Skeletal muscle cell (primary cell): ENCODE measurements around the gene HDAC11.
A peak's percentile ranks its signal among the peaks of the same experiment; 100 is the strongest.
"Not testable (repeated sequence)": the region's sequence is repeated elsewhere in the genome, so short reads cannot be mapped to it uniquely, and the experiment has no call there.

Experiments used
- DNase-seq: peaks from one replicate; pipeline ENCODE4 v3.0.0-alpha.2; 2010; ENCODE audit warnings: low read depth
- H3K4me3 ChIP-seq: 2 replicates; pipeline ENCODE4 v1.5.1; 2011; ENCODE audit warnings: low read depth, mild to moderate bottlenecking, control low read depth, low read length, moderate library complexity

Gene HDAC11

DNA sequence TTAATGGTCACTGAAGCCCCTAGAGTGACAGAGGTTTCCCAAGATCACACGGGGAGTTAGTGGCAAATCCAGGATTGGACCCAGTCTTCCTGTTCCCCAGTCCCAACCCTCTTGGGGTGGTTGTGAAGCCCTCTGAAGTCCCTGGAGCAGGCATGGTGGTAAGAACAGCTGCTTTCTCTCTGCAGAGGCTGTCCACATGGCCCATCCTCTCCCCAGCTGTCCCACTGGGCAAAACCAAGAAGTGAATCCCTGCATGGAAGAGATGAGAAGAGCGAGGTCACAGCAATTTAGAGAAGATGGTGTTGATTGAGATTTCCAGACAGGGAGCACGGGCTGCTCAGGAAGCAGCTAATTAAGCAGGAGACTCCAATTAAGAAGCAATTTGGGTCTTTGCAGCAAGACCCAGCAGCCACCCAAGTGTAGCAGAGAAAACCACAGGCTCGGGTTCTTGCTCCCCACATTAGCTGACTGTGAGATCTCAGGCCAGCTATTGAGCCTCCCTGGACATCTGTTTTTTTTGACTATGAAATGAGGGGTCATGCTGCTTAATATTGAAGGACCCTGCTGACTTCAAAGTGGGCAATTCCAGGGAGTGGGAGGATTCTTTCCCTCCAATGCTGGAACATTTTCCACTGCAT lies 14.8 kb upstream of the HDAC11 start:
- no peak overlapping the region for H3K4me3 ChIP-seq
- no peak for DNase-seq

DNA sequence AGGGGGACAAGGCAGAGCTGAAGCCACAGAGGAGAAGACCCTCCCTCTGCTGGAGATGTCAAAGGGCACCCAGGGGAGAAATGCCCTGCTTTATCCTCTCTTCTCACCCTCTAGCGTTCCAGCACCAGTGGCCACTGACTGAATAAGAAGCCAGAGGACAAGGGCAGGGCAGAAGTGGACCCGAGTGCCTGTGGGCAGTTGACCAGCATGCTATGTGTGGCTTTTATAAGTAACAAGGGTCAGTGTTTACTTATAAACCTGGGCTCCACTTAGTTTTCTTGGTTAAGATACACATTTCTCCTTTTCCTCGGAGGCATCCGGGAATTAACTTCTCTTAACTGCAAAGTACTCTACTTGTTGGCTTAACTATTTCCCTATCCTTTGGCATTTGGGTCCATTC lies 13.3 kb upstream of the HDAC11 start:
- no peak overlapping the region for H3K4me3 ChIP-seq
- no peak for DNase-seq

DNA sequence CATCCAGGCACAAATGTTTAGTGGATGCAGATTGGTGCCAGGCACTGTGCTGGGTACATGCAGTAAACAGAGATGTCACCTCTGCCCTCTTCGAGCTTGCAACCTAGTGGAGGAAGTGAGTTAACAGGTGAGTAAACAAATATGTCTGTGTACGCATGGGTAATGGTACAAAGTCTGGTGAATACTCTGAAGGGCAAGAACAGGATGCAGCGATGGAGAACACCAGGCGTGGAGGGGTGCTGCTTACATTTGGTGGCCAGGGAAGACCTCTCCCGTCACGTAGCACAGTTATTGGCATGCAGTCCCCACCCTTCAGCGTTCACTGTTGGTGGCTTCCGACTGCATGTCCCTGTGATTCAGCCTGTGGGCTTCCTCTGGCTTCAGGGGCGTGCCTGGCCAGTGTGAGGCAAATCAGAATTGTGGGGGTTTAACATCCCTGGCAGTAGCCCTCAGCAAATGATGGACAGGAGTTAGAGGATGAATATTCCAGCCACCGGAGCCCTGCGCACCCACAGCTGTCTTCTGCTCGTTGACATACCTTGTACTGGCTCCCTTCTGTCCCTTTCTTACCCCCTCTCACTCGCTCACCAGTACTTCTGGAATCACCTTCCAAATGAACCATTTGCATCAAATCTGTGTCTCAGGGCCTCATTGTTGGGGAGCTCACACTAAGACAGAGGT lies 9.1 kb upstream of the HDAC11 start:
- no peak overlapping the region for H3K4me3 ChIP-seq

DNA sequence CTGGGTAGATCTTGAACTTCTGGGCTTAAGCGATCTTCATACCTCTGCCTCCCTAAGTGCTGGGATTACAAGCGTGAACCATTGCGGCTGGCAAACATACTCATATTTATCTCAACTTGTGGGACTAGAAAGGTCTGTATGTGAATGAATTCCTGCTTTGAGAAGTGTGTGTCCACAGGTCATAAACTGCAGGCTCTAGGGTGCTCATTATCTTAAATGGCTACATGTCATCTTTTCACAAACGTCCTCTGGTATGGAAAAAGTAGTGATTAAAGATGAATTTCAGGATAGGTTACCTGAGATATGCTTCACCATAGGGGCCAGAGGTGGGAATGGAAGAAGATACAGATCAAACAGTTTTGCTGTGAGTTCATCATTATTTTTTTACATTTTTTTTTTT lies 7.8 kb upstream of the HDAC11 start:
- no peak overlapping the region for H3K4me3 ChIP-seq
- no peak for DNase-seq

More for the DNA sequence above, 9.1 kb upstream of the HDAC11 start:
- DNase-seq: no peak

DNA sequence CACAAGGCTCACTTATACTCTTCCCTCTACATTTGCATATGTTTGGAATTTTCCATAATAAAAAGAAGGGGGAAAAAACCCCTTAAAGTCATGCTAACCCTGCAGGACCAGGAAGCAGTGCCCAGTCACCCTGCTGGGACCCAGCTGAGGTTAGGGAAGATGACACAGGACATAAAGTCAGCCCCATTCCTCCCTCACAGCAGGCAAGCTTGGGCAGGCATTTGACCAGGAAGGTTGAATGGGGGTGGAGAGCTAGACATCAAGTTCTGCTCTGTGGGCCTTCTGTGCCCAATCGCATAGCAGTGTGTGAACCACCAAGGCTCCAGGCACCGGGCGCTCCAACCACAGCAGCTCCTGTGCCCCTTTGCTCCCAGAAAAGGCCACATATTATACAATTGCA lies 7.1 kb upstream of the HDAC11 start:
- DNase-seq: no peak
- H3K4me3 ChIP-seq: no peak overlapping the region

DNA sequence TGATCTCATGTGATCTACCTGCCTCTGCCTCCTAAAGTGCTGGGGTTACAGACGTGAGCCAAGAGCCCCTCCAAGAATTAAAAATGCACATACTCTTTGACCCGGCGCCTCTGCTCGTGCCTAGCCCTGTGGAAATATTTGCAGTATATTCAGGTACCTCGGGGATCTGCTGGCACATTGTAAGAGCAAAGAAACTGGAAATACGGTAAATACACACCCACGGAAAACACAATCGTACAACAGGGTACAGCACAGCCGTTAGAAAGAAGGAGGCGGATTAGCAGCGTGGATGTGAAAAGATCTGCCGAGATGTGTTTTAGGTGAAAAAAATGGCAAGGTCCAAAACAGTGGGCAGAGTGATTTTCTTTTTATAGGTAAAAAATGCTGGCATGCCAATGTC lies 6.1 kb upstream of the HDAC11 start:
- no peak for DNase-seq

DNA sequence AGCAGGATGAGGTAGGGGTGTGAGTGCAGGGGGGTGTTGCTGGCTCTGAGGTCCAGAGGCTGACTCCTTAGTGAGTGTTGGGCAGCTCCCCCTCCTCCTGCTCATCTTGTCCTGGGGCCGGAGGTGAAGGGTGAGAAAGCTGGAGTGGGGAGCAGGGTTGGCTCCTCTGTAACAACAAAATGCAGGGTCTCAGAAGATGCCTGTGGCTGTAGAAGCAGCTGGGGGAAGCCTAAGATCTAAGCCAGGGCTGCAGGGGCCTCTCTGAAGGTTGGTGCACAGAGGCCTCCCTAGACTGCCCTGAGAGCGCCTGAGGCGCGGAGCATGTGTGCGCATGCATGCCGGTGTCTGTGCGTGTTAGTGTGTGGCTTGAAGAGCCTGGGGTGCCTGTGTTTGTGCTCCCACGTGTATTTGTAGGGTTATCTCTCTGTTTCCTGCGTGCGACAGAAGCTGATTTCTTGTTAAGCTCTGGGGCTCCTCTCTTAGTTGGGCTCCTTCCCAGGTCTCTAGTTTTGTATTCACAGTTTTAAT lies 5.3 kb upstream of the HDAC11 start:
- DNase-seq: no peak
- no peak overlapping the region for H3K4me3 ChIP-seq

More for the DNA sequence above, 6.1 kb upstream of the HDAC11 start:
- no peak overlapping the region for H3K4me3 ChIP-seq

DNA sequence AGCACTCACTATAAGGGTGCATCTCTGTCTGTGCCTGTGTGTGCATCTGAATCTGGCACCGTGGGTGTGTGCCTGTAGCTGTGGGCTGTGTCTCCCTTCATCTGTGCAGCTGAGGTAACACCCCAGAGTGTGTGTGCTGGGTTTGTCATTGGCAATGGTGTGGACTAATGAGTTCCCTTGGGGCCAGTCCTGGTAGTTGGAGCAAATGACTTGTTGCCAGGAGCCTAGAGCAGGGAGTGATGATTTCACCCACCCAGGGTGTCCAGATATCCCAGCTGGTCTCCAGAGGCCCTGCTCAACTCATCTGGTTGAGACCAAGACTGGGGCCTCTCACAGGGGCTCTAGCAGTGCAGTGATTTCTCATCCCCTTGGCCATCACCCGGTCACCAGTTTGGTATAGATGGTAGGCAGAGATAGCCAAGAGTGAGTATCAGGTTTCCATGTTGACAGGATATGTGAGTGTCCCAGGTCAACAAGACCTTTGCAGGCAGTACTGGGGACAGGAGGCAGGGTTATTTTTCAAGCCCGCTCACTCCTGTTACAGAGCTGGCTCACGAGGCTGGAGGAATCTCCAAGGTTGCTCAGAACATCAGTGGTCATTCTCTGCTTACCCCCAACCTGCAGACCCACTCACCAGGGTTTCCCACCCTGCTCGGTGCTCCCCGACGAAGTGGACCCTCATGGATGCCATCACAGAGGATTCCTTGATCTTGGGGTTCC lies 4.1 kb upstream of the HDAC11 start:
- no peak overlapping the region for H3K4me3 ChIP-seq
- no peak for DNase-seq

DNA sequence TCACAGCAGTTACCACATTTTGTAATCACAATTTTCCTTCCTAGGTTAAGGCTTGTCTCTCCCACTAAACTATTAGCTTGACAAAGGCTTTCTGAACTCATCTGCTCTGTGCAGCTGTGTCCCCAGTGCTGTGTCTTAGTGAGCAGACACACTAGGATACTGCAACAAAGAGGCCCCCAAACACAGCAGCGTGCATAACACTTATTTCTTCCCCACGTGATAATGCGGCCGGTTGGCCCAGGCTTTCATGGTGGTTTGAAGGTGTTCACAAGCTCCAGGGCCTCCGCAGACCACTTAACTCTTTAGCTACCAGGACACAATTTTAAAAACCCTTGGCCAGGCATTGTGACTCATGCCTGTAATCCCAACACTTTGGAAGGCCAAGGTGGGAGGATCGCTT lies 2.2 kb upstream of the HDAC11 start:
- no peak for DNase-seq
- no peak overlapping the region for H3K4me3 ChIP-seq

DNA sequence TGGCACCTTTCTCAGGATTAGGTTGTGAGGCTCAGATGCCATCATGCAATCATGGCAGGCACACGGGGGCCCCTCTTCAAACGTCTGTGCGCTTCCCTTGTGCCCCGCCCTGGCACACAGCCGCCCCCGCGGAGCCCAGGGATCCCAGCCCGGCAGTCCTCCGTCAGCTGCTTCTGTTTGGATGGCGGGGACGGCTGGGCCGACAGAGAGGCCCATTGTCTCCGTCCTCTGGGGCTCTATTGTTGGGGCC lies 849 bp upstream of the HDAC11 start:
- DNase-seq: peak; percentile 24
- peak overlapping the region; percentile 65 for H3K4me3 ChIP-seq

DNA sequence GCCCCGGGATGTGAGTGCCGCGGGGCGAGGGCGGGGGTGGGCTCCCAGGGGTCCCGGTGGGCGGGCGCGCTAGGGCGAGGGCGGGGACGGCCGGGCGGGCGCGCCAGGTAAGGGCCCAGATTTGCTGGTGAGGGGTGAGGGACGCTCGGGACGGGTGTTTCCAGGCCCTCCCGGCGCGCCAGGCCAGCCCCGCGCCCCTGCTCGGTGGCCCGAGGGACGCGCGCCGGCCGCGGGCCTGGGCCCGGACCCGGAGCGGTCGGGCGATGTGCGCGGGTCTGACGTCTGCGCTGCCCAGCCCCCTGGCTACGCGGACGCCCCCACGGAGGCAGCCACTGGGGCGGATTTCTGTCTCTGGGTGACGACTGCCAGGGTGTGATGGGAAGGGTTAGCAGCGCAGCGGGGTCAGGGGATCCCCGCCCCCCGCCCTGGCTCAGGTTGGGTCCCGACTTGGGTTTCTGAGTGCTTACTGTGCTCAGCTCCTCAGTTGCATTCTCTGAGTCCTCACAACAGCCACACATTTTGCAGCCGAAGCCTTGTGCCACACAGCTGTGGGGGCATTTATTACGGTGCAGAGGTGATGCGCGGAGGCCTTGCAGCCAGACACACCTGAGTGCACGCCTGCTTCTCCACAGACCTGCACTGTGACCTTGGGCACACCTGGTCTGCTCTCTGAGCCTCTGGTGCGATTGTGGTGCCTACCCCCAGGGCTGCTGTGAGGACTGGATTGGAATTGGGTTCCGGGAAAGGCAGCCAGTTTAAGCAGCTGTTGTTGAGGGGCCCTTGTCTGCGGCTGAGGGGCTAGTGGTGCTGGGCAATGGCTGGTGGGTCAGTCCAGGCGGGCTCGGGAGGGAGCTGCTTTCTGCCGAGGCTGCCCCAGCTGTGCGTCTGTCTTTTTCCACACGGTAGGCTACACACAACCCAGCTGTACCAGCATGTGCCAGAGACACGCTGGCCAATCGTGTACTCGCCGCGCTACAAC lies 523 bp downstream of the HDAC11 start:
- no peak for DNase-seq
- H3K4me3 ChIP-seq: peak overlapping the region; percentile 65

DNA sequence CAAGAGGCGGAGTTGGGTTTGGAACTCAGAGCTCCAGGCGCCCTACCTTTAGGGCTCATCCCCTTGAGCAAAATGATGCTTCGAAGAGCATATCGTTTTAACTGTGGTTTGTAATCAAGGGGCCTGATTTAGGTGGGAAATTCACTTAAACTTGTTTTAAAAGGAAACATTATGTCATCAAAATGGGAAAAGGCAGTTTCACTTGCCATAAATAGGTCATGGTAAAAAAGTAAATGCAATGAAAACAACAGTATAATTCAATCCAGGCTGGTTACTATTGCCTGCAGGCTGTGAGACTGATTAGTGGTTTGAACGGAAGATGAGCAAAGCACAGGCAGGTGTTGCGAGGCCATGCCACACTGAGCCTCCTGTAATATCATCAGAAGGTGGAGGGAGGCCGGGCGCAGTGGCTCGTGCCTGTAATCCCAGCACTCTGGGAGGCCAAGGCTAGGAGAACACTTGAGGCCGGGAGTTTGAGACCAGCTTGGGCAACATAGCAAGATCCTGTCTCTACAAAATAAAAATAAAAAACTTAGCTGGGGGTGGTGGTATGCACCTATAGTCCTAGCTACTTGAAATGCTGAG lies 2.1 kb downstream of the HDAC11 start:
- DNase-seq: no peak
- no peak overlapping the region for H3K4me3 ChIP-seq

DNA sequence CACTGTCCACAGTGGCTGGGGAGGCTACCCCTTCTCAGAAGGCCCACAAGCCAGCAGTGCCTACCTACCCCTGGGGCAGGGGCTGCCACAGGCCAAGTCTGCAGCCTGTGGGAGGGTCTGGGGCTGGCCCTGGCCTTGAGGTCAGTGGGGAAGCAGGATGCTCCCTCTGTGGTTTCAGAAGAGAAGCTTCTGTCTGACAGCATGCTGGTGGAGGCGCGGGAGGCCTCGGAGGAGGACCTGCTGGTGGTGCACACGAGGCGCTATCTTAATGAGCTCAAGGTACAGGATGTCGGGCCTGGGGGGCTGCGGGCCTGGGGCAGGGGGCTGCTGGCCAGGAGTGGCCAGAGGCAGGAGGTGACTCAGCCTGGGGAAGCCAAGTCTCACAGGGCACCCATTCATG lies 3.2 kb downstream of the HDAC11 start:
- no peak overlapping the region for H3K4me3 ChIP-seq
- DNase-seq: no peak

DNA sequence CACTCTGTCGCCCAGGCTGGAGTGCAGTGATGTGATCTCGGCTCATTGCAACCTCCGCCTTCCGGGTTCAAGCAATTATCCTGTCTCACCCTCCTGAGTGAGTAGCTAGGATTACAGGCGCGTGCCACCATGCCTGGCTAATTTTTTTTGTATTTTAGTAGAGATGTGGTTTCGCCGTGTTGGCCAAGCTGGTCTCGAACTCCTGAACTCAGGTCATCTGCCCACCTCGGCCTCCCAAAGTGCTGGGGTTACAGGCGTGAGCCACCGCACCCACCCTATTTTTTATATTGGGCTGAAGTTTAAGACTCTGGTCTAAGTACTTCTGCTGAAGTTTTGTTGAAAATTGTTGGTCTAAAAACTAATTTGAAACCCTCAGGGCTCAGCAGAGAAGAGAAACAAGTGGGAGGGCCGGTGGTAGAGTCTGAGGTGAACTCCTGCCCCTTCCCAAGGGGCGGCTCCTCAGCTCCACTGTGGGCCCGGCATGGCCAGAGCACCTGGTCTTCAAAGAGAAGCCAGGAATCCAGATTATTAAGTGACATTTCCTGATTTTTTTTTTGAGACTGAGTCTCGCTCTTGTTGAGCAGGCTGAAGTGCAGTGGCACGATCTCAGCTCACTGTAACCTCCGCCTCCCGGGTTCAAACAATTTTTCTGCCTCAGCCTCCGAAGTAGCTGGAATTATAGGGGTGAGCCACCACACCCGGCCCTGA lies 4.0 kb downstream of the HDAC11 start:
- DNase-seq: no peak
- H3K4me3 ChIP-seq: no peak overlapping the region

DNA sequence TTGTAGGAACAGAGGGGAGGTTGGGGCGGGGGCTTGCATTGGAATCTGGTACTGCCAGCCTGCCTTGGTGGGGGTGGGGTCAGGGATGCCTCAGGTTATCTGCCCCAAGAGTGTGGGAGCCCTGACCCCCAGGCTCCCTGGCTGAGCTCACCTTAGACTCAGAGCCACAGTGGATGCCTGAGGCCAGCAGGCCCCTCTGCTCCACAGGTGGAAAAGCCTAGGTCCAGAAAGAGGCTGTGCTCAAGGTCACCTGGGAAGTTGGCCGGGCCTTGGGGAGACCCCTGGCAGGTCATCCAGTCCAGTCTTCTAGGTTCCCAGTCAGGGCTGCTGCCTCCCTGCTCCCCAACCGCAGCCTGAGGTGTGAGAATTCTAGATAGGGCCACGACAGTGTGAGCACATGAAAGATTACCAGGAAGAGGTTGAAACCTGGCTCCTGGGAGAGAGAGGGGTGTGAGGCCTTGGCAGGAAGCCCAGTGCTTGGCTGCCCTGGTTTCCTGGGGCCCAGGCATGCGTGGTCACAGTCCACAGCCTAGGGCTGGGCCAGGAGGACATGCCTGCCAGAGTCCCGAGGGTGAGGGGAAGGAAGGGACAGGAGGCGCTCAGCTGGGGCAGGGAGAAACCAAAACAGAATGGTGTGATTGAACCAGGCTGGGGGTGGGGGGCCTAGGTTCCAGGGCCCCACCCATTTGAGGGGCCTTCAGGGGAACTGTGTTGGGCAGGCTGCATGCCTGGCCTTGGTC lies 4.9 kb downstream of the HDAC11 start:
- DNase-seq: no peak
- no peak overlapping the region for H3K4me3 ChIP-seq

DNA sequence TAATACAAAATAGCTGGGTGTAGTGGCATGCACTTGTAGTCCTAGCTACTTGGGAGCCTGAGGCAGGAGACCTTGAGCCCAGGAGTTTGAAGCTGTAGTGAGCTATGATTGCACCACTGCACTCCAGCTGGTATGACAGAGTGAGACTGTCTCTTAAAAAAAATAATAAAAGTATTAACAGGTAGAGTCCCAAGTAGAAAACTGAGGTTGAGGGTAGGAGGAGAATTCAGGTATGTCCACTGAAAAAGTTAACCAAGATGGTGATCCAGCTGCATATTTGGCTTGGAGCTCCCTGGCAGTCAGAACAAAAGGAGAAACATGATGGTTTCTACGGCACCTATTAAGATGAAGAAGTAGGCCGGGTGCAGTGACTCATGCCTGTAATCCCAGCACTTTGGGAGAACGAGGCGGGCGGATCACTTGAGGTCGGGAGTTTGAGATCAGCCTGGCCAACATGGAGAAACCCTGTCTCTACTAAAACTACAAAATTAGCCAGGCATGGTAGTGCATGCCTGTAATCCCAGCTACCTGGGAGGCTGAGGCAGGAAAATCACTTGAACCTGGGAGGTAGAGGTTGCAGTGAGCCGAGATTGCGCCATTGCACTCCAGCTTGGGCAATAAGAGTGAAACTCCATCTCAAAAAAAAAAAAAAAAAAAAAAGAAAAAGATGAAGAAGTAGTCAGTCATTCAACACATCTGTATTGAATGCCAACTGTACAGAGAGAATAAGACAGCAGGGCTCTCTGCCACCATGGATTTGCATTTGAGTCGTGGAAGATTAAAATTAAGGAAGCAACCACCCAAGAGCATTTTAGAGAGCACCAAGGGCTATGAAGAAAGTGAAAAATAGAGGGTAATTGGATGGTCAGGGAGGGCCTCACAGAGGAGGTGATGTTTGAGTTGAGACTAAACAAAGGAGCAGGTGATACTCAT lies 5.8 kb downstream of the HDAC11 start:
- not testable (repeated sequence) for DNase-seq, H3K4me3 ChIP-seq

DNA sequence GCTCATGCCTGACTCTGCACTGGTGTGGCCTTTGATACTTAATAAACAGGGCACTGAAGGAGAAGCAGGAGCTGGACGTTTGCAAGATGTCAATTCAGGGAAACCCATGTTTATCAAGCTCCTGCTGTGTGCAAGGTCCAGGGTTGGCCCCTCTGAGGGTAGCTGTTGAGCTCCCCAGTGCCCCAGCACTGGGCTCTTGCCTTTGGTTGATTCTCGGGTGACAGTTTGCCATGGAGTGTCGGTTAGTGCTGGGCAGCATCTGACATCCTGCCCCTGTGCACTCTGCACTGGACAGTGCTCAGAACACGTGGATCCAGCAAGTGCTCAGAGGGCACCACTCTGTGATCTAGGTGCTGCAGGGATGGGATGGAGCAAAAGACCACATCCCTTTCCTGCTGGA lies 7.3 kb downstream of the HDAC11 start:
- H3K4me3 ChIP-seq: no peak overlapping the region
- no peak for DNase-seq
